WTC11 (cell line): ENCODE results near the gene TRIM9. TPM values are rescaled to one million over a fixed set of nuclear protein-coding genes. Genes with fewer than 3 reads are reported as not detected.

ENCODE experiments used
- ATAC-seq: fragments of 200-7000 bp; cut with Tn5 transposase; 2 replicates; pipeline ENCODE4 v1.10.0; 2021; ENCODE audit warnings: mild to moderate bottlenecking, moderate library complexity
- CTCF ChIA-PET: fragments of 300-600 bp; sonication (Branson Sonifier 250); formaldehyde crosslinking; loops from one replicate; lab custom pipeline; 2021; ENCODE audit warnings: antibody characterized with exemption; lab: Charles Lee
- POLR2A ChIA-PET: fragments of 350-600 bp; sonication (Branson Sonifier 250); formaldehyde crosslinking; loops from one replicate; lab custom pipeline; 2021; ENCODE audit warnings: antibody characterized with exemption; lab: Charles Lee
- DNase-seq: peaks from one replicate; pipeline ENCODE4 v3.0.0; 2021; ENCODE audit warnings: low spot score
- H3K27ac Mint-ChIP-seq: 2 replicates; pipeline ENCODE4 v1.8.0; 2021; ENCODE audit warnings: mixed read lengths
- H3K27me3 Mint-ChIP-seq: 2 replicates; pipeline ENCODE4 v1.8.0; 2021; ENCODE audit warnings: low read depth, mild to moderate bottlenecking, moderate library complexity, mixed read lengths
- H3K36me3 Mint-ChIP-seq: 2 replicates; pipeline ENCODE4 v1.8.0; 2021; ENCODE audit warnings: mixed read lengths
- H3K4me1 Mint-ChIP-seq: 2 replicates; pipeline ENCODE4 v1.8.0; 2022; ENCODE audit warnings: mixed read lengths
- H3K4me3 Mint-ChIP-seq: 2 replicates; pipeline ENCODE4 v1.8.0; 2021; ENCODE audit warnings: mild to moderate bottlenecking, moderate library complexity, mixed read lengths
- H3K9me3 Mint-ChIP-seq: 2 replicates; pipeline ENCODE4 v1.8.0; 2021; ENCODE audit warnings: mixed read lengths
- AFF4 ChIP-seq: sonication (generic); formaldehyde crosslinking; IDR thresholded peaks from 2 replicates; pipeline ENCODE4 v1.8.1; 2023; ENCODE audit warnings: mild to moderate bottlenecking, missing genetic modification reagents, borderline replicate concordance
- CREB1 ChIP-seq: sonication (generic); formaldehyde crosslinking; IDR thresholded peaks from 2 replicates; pipeline ENCODE4 v1.8.0; 2023; ENCODE audit warnings: mild to moderate bottlenecking, missing genetic modification reagents
- ESRRA ChIP-seq: sonication (generic); formaldehyde crosslinking; IDR thresholded peaks from 2 replicates; pipeline ENCODE4 v1.8.1; 2022; ENCODE audit warnings: mild to moderate bottlenecking, missing genetic modification reagents, borderline replicate concordance
- MLX ChIP-seq: sonication (generic); formaldehyde crosslinking; IDR thresholded peaks from 2 replicates; pipeline ENCODE4 v1.8.1; 2023; ENCODE audit warnings: mild to moderate bottlenecking, missing genetic modification reagents, moderate library complexity
- MXD4 ChIP-seq: fragments of 250-450 bp; sonication (Bioruptor Pico); IDR thresholded peaks from 2 replicates; pipeline ENCODE4 v1.8.0; 2021; ENCODE audit warnings: mild to moderate bottlenecking, moderate library complexity, borderline replicate concordance
- MYBL2 ChIP-seq: sonication (generic); formaldehyde crosslinking; IDR thresholded peaks from 2 replicates; pipeline ENCODE4 v1.8.1; 2023; ENCODE audit warnings: mild to moderate bottlenecking, moderate library complexity, missing genetic modification reagents
- PREB ChIP-seq: sonication (generic); formaldehyde crosslinking; IDR thresholded peaks from 2 replicates; pipeline ENCODE4 v1.8.1; 2022; ENCODE audit warnings: mild to moderate bottlenecking, missing genetic modification reagents, moderate library complexity, borderline replicate concordance
- RELA ChIP-seq: sonication (generic); formaldehyde crosslinking; IDR thresholded peaks from 2 replicates; pipeline ENCODE4 v1.8.1; 2022; ENCODE audit warnings: missing genetic modification reagents, mild to moderate bottlenecking, borderline replicate concordance
- TEAD1 ChIP-seq: sonication (generic); formaldehyde crosslinking; IDR thresholded peaks from 2 replicates; pipeline ENCODE4 v1.8.0; 2022; ENCODE audit warnings: mild to moderate bottlenecking, missing genetic modification reagents
- TP53 ChIP-seq: sonication (generic); formaldehyde crosslinking; IDR thresholded peaks from 2 replicates; pipeline ENCODE4 v1.8.1; 2023; ENCODE audit warnings: mild to moderate bottlenecking, missing genetic modification reagents
- USF2 ChIP-seq: sonication (generic); formaldehyde crosslinking; IDR thresholded peaks from 2 replicates; pipeline ENCODE4 v1.8.1; 2023; ENCODE audit warnings: mild to moderate bottlenecking, missing genetic modification reagents, moderate library complexity
- ZBTB21 ChIP-seq: sonication (generic); formaldehyde crosslinking; IDR thresholded peaks from 2 replicates; pipeline ENCODE4 v1.8.1; 2023; ENCODE audit warnings: mild to moderate bottlenecking, missing genetic modification reagents, borderline replicate concordance
- ZMAT4 ChIP-seq: fragments of 250-450 bp; sonication (Bioruptor Pico); IDR thresholded peaks from 2 replicates; pipeline ENCODE4 v1.9.0; 2021; ENCODE audit warnings: mild to moderate bottlenecking
- ZNF281 ChIP-seq: sonication (generic); formaldehyde crosslinking; IDR thresholded peaks from 2 replicates; pipeline ENCODE4 v1.8.0; 2023; ENCODE audit warnings: mild to moderate bottlenecking, missing genetic modification reagents
- ZNF416 ChIP-seq: fragments of 250-450 bp; sonication (Bioruptor Pico); IDR thresholded peaks from 2 replicates; pipeline ENCODE4 v1.9.0; 2021; ENCODE audit warnings: mild to moderate bottlenecking, inconsistent platforms
- total RNA-seq: library from RNA; stranded (reverse); gene quantifications from 3 replicates; pipeline ENCODE4 v1.2.3, GENCODE V29; 2021

TRIM9 gene
- total RNA-seq, 1 experiment from 2014 or later = 4.0 TPM

GRCh38 chr14:51008446-51008845 is 86.5 kb downstream of the TRIM9 start (continued):
- no peak for TF ChIP-seq ZMAT4 (CRISPR knock-in tag)

- H3K4me1 Mint-ChIP-seq = no peaks in the 10 kb centered on the region
- ATAC-seq (no peak), DNase-seq (no peak)
- no peaks in the 10 kb centered on the region for H3K36me3 Mint-ChIP-seq
- H3K9me3 Mint-ChIP-seq = no peaks in the 10 kb centered on the region
- ChIA-PET CTCF (no interaction called here), POLR2A (no interaction called here)
- no peaks in the 10 kb centered on the region for H3K27me3 Mint-ChIP-seq
- no peak for TF ChIP-seq MXD4 (CRISPR knock-in tag)
- TF ChIP-seq USF2 = no peak
- no peak for TF ChIP-seq TEAD1
- TF ChIP-seq ZBTB21 (CRISPR knock-in tag) = no peak
- TF ChIP-seq ZNF281 = no peak
- no peak for TF ChIP-seq ESRRA (CRISPR knock-in tag)
- no peak for TF ChIP-seq AFF4 (CRISPR knock-in tag)
- no peak for TF ChIP-seq MLX (CRISPR knock-in tag)
- TF ChIP-seq RELA (CRISPR knock-in tag) = no peak
- no peak for TF ChIP-seq MYBL2
- TF ChIP-seq, all 79 proteins: peak for 0
- Mint-ChIP-seq H3K27ac (no peak overlapping the region), H3K4me3 (no peak overlapping the region)
These were observed 88.1 kb downstream of the TRIM9 start for GRCh38 chr14:51006781-51007211.

GRCh38 chr14:51006324-51006723 is 88.6 kb downstream of the TRIM9 start:
- Mint-ChIP-seq H3K9me3 (no peaks in the 10 kb centered on the region), H3K4me3 (no peak overlapping the region), H3K4me1 (no peaks in the 10 kb centered on the region), H3K36me3 (no peaks in the 10 kb centered on the region), H3K27me3 (no peaks in the 10 kb centered on the region), H3K27ac (no peak overlapping the region)
- POLR2A ChIA-PET = no interaction called here
- DNase-seq = no peak
- no peak for ATAC-seq
- CTCF ChIA-PET = no interaction called here
- TF ChIP-seq CREB1 (no peak), PREB (CRISPR knock-in tag) (no peak), TP53 (no peak), ZNF416 (CRISPR knock-in tag) (no peak)
